ENCODE measurements around the gene ATP1A1. TPM values are rescaled to one million over a fixed set of nuclear protein-coding genes. Genes with fewer than 3 reads are reported as not detected.

The ATP1A1 gene
- total RNA-seq, 1 donor from 2014 or later, result 192 TPM

- intact Hi-C loops (cut with DNase I), result no loop called here
- no peak for DNase-seq (ENCODE audit: low spot score)
Measured at GRCh38 chr1:116382321-116382720, 9.3 kb downstream of the ATP1A1 start.

- DNase-seq (ENCODE audit: low spot score), result no peak
- intact Hi-C loops (cut with DNase I), result no loop called here
Measured at GRCh38 chr1:116382857-116383483, 9.9 kb downstream of the ATP1A1 start.

DNA sequence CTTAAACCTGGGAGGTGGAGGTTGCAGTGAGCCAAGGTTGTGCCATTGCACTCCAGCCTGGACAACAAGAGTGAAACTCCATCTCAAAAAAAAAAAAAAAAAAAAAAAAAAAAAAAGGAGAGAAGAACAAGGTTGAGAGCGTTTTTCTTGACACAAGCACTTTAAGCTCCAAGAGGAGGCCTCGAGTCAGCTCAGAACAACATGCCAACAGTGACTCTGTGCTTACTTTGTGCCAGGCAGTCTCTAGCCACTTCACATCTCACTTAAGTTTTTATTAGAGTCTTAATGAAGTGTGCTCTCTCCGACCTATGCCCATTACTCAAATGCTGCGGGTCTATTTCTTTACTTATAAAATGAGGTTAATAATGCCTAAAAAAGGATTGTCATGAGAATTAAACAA lies 13.0 kb downstream of the ATP1A1 start:
- DNase-seq (ENCODE audit: low spot score), result no peak
- intact Hi-C loops (cut with DNase I), result no loop called here

GRCh38 chr1:116387551-116387950 lies 14.5 kb downstream of the ATP1A1 start:
- intact Hi-C loops (cut with DNase I), result no loop called here

GRCh38 chr1:116388122-116388521 lies 15.1 kb downstream of the ATP1A1 start:
- intact Hi-C loops (cut with DNase I), result no loop called here
- no peak for DNase-seq (ENCODE audit: low spot score)

More at GRCh38 chr1:116387551-116387950, 14.5 kb downstream of the ATP1A1 start:
- no peak for DNase-seq (ENCODE audit: low spot score)

- intact Hi-C loops (cut with DNase I), result no loop called here
- DNase-seq (ENCODE audit: low spot score), result no peak
Measured at GRCh38 chr1:116389013-116389412, 16.0 kb downstream of the ATP1A1 start.

DNA sequence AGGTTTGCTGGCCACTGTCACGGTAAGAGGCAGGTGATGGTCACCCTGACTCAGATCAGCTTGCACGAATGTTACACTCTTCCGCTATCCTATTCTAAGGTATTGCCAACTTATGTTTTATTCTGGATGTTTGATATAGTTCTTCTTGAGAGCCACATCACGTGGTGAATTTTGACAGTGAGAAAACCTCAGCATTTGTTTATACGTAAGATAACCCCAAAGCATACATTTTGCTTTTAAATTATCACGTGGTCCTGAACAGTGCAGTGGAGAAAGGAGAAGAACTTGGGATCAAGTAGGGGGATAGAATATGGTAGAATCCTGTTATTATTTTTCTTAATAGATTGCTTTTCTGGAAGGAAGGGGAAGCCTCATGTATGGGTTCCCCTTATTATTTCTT lies 16.6 kb downstream of the ATP1A1 start:
- DNase-seq (ENCODE audit: low spot score), result no peak

GRCh38 chr1:116390195-116390594 lies 17.2 kb downstream of the ATP1A1 start:
- no peak for DNase-seq (ENCODE audit: low spot score)
- intact Hi-C loops (cut with DNase I), result no loop called here

More for the DNA sequence above, 16.6 kb downstream of the ATP1A1 start:
- intact Hi-C loops (cut with DNase I), result no loop called here

DNA sequence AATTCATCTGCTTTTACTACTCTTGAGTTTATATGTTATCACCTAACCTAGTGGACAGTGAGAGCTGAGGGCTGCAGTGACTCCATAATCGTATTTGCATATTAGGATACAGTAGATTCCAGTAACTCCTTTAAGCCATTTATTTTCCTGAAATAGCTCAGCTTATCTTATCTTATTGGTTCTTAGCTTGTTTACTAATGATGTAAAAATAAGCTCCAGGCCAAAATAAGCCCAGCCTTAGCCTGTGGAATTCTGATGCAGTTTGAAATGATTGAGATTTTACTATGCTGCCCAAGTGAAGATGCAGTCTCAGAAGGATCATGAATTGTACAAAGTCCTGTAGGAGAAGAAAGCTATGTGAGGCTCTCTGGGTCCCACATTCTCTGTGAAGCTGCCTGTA lies 18.1 kb downstream of the ATP1A1 start:
- intact Hi-C loops (cut with DNase I), result no loop called here
- DNase-seq (ENCODE audit: low spot score), result no peak

GRCh38 chr1:116392717-116393404 lies 19.8 kb downstream of the ATP1A1 start:
- DNase-seq (ENCODE audit: low spot score), result no peak
- intact Hi-C loops (cut with DNase I), result no loop called here

DNA sequence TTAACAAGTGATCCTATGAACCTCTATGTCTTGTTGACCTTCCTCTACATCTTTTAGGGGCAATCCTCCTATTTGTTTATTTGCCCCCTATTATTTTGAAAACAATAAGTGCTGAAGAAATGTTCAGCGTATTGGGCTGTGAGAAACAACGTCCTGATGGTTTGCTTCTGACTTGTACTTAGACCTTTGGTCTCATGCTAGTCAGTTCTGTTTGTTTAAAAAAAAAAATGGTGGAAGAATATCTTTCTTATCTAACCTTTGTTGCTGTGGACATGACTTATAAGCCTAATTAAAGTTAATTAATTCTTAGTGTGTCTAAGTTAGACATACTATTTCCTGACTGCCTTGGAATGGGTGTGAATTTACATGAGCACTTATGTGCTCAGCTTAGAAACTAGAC lies 20.7 kb downstream of the ATP1A1 start:
- intact Hi-C loops (cut with DNase I), result no loop called here
- no peak for DNase-seq (ENCODE audit: low spot score)

GRCh38 chr1:116394270-116394669 lies 21.2 kb downstream of the ATP1A1 start:
- intact Hi-C loops (cut with DNase I), result no loop called here
- DNase-seq (ENCODE audit: low spot score), result no peak

- no peak for DNase-seq (ENCODE audit: low spot score)
- intact Hi-C loops (cut with DNase I), result no loop called here
Measured at GRCh38 chr1:116396769-116397168, 23.7 kb downstream of the ATP1A1 start.

- intact Hi-C loops (cut with DNase I), result no loop called here
Measured at GRCh38 chr1:116397728-116398127, 24.7 kb downstream of the ATP1A1 start.

GRCh38 chr1:116400780-116401179 lies 27.7 kb downstream of the ATP1A1 start:
- intact Hi-C loops (cut with DNase I), result no loop called here
- DNase-seq (ENCODE audit: low spot score), result no peak

More at GRCh38 chr1:116397728-116398127, 24.7 kb downstream of the ATP1A1 start:
- no peak for DNase-seq (ENCODE audit: low spot score)

- no peak for DNase-seq (ENCODE audit: low spot score)
- intact Hi-C loops (cut with DNase I), result no loop called here
Measured at GRCh38 chr1:116401646-116402176, 28.7 kb downstream of the ATP1A1 start.

DNA sequence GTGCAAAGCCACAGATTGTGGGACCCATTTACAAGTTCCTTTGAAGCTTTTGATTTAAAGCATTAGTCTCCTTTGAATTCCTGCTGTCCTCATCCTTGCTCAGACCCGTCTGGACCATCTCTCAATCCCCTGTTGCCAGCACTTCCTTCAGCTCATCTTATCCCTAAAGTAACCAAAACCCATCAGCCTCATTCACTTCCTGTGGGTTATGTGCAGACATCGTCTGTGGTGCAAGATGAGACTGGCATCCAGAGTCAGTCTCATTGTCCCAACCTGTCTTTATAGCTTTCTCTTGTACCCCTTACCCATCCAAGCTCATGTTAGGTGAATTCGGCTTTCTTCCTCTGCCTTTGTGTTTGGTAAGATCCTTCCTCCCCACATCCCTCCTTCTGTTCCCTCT lies 29.3 kb downstream of the ATP1A1 start:
- intact Hi-C loops (cut with DNase I), result no loop called here
- DNase-seq (ENCODE audit: low spot score), result no peak

- intact Hi-C loops (cut with DNase I), result no loop called here
- no peak for DNase-seq (ENCODE audit: low spot score)
Measured at GRCh38 chr1:116403496-116404136, 30.6 kb downstream of the ATP1A1 start.

GRCh38 chr1:116404699-116405098 lies 31.7 kb downstream of the ATP1A1 start:
- intact Hi-C loops (cut with DNase I), result no loop called here
- no peak for DNase-seq (ENCODE audit: low spot score)

DNA sequence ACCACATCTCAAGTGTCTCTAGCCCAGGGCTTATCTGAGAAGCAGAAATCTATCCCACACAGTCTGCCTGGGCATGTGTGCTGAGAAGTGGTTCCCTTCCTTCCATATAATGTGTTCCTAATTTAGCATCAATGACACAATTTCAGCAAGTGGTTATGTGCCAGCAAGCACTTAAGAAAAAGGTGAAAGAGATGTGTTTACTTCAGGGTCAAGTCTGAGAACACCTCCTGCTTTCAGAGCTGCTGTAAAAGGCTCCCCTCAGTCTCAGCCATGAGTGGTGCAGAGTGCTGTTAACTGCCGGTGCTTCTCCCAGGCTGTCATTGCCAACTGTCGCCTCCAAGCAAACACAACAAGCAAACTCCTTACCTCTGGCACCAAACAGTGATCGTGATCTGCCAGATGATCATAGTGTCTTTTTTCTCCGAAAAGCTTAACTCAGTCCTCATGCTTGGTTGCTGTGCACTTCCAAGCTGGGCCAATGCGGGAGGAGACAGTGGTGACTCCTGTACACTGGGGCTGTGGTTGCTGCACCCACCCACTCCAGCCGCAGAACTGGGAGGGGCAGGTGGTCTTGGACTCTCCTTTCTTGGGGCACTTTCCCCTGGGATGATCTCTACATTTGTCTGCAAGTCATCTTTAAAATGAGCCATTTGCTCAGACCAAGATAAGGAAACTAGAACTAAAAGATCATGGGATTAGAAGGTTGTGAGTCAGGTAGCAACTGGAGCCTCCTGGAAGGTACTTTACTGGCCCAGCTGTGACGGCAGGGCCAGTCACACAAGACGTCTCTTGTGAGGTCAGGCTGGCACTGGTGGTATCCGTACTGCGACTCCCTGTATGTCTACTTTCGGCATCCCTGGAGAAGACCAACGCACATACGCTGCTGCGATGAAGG lies 32.4 kb downstream of the ATP1A1 start:
- no peak for DNase-seq (ENCODE audit: low spot score)
- intact Hi-C loops (cut with DNase I), result no loop called here

All from cardiac septum (tissue), 1 donor.